Thyroid gland (tissue), 4 donors: ENCODE data around the gene CTIF. TPM values are rescaled to one million over a fixed set of nuclear protein-coding genes. Genes with fewer than 3 reads are reported as not detected.

Experiments
- DNase-seq, 2 donors: peaks; one replicate each; pipeline ENCODE4 v3.0.0-alpha.2; 2019
- H3K27ac ChIP-seq, 3 donors: fragments of 200-600 bp; sonication (generic); 1 replicate in 2 of 3; 2 replicates in 1 of 3; pipeline ENCODE4 v1.5.1; 2016 to 2019; ENCODE audit warnings: mild to moderate bottlenecking in 1 of 3, moderate library complexity in 1 of 3
- H3K27me3 ChIP-seq: fragments of 200-600 bp; sonication (generic); one replicate; pipeline ENCODE4 v1.5.1; 2019
- H3K36me3 ChIP-seq, 2 donors: fragments of 200-600 bp; sonication (generic); one replicate each; pipeline ENCODE4 v1.5.1; 2016 to 2019
- H3K4me1 ChIP-seq, 2 donors: fragments of 200-600 bp; sonication (generic); one replicate each; pipeline ENCODE4 v1.5.1; 2017 to 2019
- H3K4me3 ChIP-seq, 3 donors: fragments of 200-600 bp; sonication (generic); replicated peaks in 1 of 3; 1 replicate in 2 of 3; 2 replicates in 1 of 3; pipeline ENCODE4 v1.5.1; 2016; ENCODE audit warnings: mild to moderate bottlenecking in 1 of 3
- H3K9me3 ChIP-seq: fragments of 200-600 bp; sonication (generic); one replicate; pipeline ENCODE4 v1.5.1; 2017
- CTCF ChIP-seq, 6 experiments: fragments of 200-600 bp in 3 of 6; fragments of 450-650 bp in 3 of 6; sonication (generic) in 3 of 6; IDR thresholded peaks; one replicate each; pipeline ENCODE4 v1.5.1; 2016 to 2019; ENCODE audit warnings: antibody characterized with exemption in 6 of 6, mild to moderate bottlenecking in 2 of 6, inconsistent platforms in 1 of 6, moderate library complexity in 1 of 6
- POLR2A ChIP-seq, 2 donors: fragments of 450-650 bp; IDR thresholded peaks; one replicate each; pipeline ENCODE4 v1.6.1; 2017; ENCODE audit warnings: antibody characterized with exemption in 2 of 2, mild to moderate bottlenecking in 2 of 2, moderate library complexity in 1 of 2
- WGBS, 2 donors: methylation state at CpG; one replicate each; pipeline ENCODE4 v1.1.5; 2017; 5-methylcytosine and 5-hydroxymethylcytosine counted together
- intact Hi-C: fragments of 100-400 bp; cut with DNase I; formaldehyde crosslinking; loops from one replicate; pipeline ENCODE4 v1.15.1; 2023
- total RNA-seq, 4 donors: library from RNA; depleted of rRNA; stranded (reverse); fragments of >200 nt; gene quantifications; one replicate each; pipeline ENCODE4 v1.2.3, GENCODE V29; 2016

The CTIF gene
- total RNA-seq, 4 donors from 2014 or later = 18.7 to 29.8 (median 23.6) TPM

GRCh38 chr18:48752928-48753327, 214.1 kb downstream of the CTIF start:
- H3K27me3 ChIP-seq = no peaks in the 10 kb centered on the region
- no peaks in the 10 kb centered on the region for H3K9me3 ChIP-seq
- H3K36me3 ChIP-seq = no peaks in the 10 kb centered on the region
- no peak for DNase-seq
- peaks cover 0 to 8% of the 10 kb centered on the region in 2 donors for H3K4me1 ChIP-seq
- 94 to 100% methylated on average over 8 of the region's 8 CpGs for WGBS, 2 donors
- no peak overlapping the region for H3K27ac ChIP-seq
- intact Hi-C loops = no loop called here
- TF ChIP-seq CTCF (IDR thresholded peaks at IDR 0.05) (no peak), POLR2A (IDR thresholded peaks at IDR 0.05) (no peak)
- no peak overlapping the region for H3K4me3 ChIP-seq

GRCh38 chr18:48753691-48754090, 214.9 kb downstream of the CTIF start:
- peaks cover 0 to 3% of the 10 kb centered on the region in 2 donors for H3K36me3 ChIP-seq
- no peak for DNase-seq
- intact Hi-C loops = no loop called here
- TF ChIP-seq CTCF (IDR thresholded peaks at IDR 0.05) (no peak), POLR2A (IDR thresholded peaks at IDR 0.05) (no peak)
- H3K4me3 ChIP-seq = no peak overlapping the region
- 89 to 93% methylated on average over 4 to 11 of the region's 11 CpGs for WGBS, 2 donors
- H3K9me3 ChIP-seq = no peaks in the 10 kb centered on the region
- no peaks in the 10 kb centered on the region for H3K27me3 ChIP-seq
- H3K27ac ChIP-seq = no peak overlapping the region
- H3K4me1 ChIP-seq = peaks cover 0 to 8% of the 10 kb centered on the region in 2 donors

- Histone ChIP-seq H3K27me3 (no peaks in the 10 kb centered on the region), H3K36me3 (peaks cover 0 to 3% of the 10 kb centered on the region in 2 donors), H3K27ac (no peak overlapping the region), H3K9me3 (no peaks in the 10 kb centered on the region), H3K4me1 (peaks cover 0 to 8% of the 10 kb centered on the region in 2 donors), H3K4me3 (no peak overlapping the region)
- TF ChIP-seq CTCF (IDR thresholded peaks at IDR 0.05) (no peak), POLR2A (IDR thresholded peaks at IDR 0.05) (no peak)
- intact Hi-C loops = no loop called here
- 92 to 93% methylated on average over 5 of the region's 5 CpGs for WGBS, 2 donors
- no peak for DNase-seq
These were observed 215.7 kb downstream of the CTIF start for GRCh38 chr18:48754559-48754958.

- Histone ChIP-seq H3K27me3 (no peaks in the 10 kb centered on the region), H3K36me3 (peaks cover 0 to 3% of the 10 kb centered on the region in 2 donors), H3K9me3 (no peaks in the 10 kb centered on the region), H3K4me1 (peaks cover 0 to 3% of the 10 kb centered on the region in 2 donors), H3K27ac (no peak overlapping the region), H3K4me3 (no peak overlapping the region)
- WGBS, 2 donors = 86 to 87% methylated on average over 6 of the region's 6 CpGs
- DNase-seq = no peak
- intact Hi-C loops = no loop called here
- TF ChIP-seq CTCF (IDR thresholded peaks at IDR 0.05) (no peak), POLR2A (IDR thresholded peaks at IDR 0.05) (no peak)
These were observed 216.2 kb downstream of the CTIF start for GRCh38 chr18:48754993-48755473.

GRCh38 chr18:48756511-48757226, 217.8 kb downstream of the CTIF start:
- peaks cover 3% of the 10 kb centered on the region in 2 donors for H3K36me3 ChIP-seq
- no peaks in the 10 kb centered on the region for H3K4me1 ChIP-seq
- intact Hi-C loops = no loop called here
- H3K27me3 ChIP-seq = no peaks in the 10 kb centered on the region
- H3K4me3 ChIP-seq = no peak overlapping the region
- TF ChIP-seq CTCF (IDR thresholded peaks at IDR 0.05) (no peak), POLR2A (IDR thresholded peaks at IDR 0.05) (no peak)
- H3K27ac ChIP-seq = no peak overlapping the region
- H3K9me3 ChIP-seq = no peaks in the 10 kb centered on the region
- 88 to 94% methylated on average over 4 of the region's 4 CpGs for WGBS, 2 donors
- DNase-seq = no peak
